ENCODE results near the gene KANK4.
"Not testable (repeated sequence)": the region's sequence is repeated elsewhere in the genome, so short reads cannot be mapped to it uniquely, and the experiment has no call there.

The KANK4 gene

DNA sequence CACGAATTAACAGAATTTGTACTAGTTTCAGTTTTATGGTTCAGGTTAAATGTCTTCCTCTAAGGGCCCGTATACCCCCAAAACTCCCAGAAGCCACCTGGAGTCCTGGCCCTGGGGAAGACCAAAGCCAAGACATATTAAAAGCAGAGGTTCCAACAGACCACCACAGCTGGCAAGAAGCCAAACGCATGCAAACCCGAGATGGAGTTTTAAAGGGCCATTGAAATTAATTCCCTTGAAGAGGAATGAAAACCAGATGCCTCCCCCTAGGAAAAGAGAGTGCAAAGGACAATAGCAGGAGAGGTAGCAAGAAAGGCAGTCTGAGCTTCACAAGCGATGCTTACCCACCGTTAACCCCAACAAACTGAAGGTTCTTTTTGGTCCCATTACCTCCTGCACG, 48.1 kb downstream of the KANK4 start:
- DNase-seq, result no peak

DNA sequence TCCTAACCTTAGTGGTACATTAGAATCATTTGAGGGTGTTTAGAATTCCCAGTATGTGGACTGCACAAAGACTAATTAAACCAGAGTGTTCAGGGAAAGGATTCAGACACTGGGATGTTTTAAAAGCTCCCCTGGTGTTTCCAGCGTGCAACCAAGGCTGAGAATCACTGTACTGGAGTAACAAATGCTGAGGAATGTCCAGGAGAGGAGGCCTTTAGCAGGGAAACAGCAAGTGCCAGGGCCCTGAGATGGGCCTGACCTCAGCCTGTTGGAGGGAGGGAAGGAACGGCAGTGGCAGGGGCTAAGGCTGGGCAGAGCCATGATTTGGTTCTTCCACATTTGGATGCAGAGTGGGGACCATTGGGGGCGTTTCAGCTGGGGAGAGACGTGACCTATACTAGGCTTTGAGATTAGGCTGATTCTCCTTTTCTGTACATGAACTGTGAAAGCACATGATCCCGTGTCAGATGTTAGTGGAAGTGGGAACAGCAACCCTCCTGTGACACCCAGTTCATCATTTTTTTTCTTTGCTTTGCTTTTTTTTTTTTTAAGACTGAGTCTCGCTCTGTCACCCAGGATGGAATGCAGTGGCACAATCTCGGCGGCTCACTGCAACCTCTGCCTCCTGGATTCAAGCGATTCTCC, 49.3 kb downstream of the KANK4 start:
- DNase-seq, result no peak

DNA sequence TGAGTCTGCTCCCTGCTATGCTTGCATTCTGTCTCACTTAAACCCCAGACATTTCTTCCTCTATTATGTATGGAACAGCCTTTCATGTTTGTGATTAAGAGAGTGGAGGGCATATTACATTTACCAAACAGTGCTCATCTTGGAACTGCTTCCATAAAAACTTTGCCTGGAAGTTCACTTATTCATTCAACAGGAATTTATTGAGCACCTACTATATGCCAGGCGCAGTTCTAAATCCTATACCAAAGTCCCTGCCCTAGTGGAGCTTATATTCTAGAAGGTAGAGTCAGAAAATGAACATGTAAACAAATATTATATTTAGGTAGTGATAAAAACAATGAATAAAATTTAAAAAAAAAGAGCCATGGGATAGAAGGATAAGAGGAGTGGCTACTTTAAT, 49.8 kb downstream of the KANK4 start:
- DNase-seq, result no peak

DNA sequence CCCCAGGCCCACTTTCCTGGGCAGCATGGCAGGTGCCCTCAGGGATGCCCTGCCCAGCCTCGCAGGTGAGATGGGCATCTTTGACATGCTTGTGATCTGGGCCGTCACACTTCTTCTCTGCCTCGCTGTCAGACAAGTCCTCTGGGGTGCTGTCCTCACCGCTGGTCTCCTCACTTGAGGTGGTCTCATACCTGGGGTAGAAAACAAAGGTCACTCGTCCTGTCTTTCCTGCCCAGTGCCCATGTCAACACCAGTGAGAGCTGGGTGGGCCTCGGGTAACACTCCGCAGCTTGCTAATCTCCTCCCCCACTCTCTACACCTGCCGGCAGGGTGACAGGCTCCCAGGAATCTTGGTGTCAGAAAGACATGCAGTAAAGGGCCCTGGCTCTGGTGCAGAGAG, 50.9 kb downstream of the KANK4 start:
- no peak for DNase-seq

DNA sequence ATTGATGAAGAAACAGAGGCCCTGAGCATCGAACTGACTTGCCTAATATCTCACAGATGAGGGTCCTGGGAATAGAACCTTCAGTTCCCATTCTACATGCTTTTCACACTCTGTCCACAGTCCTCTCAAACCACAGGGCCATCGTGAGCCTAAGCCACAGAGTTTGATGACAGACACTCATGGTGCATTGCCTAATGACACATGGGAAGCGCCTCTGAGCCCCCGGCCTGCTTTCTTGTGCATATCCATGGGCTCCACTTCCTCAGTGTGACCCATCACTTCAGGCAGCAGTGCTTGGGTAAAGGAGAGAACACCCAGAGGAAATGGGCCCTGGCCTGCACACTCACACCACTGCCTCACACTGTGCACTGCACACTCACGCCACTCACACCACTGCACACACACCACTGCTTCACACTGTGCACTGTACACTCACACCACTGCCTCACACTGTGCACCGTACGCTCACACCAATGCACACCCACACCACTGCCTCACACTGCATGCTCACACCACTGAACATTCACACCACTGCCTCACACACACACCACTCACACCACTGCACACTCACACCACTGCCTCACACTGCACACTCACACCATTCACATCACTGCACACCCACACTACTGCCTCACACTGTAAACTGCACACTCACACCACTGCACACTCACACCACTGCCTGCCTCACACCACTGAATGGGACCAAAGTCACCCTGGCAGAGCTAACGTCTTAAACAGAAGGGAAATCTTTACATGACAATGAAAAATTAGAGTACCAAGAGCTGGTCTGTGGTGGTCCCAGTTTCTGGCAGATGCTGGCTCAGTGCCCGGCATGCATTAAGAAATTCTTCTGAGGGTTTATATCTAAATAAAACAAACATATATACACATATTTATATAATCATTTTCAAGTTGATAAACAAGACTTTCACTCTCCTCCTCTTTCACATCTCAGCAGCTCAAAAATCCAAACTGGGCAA, 53.0 kb downstream of the KANK4 start:
- DNase-seq, result no peak

DNA sequence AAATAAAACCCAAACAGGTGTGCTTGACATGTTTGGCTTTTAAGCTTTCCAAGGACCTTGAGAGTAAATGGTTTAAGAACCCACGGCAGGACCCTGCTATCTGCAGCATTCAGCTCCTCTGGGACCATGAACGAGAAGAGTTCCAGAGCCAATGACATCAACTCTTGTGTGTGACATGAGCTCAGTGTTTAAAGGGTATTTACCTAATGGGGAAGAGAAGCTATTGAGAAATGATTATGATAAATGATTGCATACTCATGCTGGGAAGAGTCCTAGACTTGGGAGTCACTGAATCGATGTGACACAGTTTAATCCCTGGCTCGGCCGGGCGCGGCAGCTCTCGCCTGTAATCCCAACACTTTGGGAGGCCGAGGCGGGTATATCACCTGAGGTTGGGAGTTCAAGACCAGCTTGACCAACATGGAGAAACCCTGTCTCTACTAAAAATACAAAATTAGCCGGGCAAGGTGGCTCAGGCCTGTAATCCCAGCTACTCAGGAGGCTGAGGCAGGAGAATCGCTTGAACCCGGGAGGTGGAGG, 55.4 kb downstream of the KANK4 start:
- no peak for DNase-seq

DNA sequence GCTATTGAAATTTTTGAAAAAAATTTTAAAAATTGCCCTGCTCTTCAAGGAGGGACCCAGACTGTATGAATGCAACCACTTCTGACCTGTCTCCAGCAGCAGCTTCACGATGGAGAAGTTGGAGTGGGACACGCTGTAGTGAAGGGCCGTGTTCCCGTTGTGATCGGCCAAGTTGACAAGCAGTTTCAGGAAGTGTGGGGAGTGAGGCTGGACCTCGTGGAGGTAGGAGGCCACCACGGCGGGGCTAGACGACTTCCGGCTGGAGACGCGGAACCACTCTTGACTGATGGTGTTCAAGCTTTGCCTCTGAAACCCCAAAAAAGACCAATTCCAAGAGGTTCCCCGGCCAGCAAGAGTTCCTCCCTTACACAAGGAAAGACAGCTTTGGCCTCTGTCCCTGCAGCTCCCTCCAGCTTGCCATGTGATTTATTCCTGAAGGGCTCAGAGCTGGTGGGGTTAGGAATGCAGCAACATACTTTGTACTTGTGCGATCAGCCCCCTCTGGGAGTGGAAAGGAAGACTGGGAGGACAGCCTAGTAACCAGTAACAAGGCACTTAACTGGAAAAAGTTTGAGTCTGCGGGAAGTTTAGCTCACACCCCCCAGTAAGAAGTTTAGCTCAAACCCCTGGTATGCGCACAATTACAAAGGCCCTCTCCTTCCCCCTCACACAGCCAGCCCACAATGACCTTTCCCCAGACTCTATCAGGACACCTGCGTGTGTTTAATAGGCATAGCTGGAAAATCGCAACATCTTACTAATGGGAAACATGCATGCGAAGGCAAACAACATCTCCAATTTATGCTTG, 56.0 kb downstream of the KANK4 start:
- no peak for DNase-seq

DNA sequence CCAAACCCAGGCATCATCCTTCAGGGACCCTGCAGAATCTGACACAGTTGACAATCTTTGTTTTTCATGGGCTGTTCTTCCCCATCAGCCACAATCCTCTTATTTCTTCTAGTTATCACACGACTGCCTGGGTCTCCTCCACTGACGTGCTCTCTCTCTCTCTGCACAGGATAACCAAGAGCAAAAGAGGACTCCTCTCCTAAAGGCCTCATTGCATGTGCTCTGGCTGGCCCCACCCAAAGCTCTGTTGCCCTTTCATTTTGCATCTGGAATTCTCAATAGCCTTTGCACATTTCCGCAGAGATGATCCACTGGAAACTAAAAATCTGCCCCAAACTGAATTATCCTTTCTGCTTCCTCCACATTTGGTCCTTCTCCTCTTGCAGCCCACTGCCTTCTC, 58.5 kb downstream of the KANK4 start:
- no peak for DNase-seq

DNA sequence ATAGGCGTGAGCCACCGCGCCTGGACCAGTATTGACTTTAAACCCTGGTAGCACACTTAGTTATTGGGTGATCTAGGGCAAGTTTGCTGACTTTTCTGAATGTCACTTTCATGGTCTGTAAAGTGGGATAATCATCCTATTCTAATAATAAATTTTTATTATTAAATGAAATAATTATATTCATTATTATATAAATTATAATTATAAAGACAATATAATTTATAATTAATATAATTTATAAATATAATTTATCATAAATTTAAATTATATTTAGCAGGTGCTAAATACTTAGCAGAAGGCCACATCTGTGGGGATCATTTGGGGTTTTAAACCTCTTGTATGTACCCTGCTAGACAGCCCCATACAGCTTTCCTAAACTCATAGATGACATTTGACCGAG, 59.7 kb downstream of the KANK4 start:
- DNase-seq, result no peak

DNA sequence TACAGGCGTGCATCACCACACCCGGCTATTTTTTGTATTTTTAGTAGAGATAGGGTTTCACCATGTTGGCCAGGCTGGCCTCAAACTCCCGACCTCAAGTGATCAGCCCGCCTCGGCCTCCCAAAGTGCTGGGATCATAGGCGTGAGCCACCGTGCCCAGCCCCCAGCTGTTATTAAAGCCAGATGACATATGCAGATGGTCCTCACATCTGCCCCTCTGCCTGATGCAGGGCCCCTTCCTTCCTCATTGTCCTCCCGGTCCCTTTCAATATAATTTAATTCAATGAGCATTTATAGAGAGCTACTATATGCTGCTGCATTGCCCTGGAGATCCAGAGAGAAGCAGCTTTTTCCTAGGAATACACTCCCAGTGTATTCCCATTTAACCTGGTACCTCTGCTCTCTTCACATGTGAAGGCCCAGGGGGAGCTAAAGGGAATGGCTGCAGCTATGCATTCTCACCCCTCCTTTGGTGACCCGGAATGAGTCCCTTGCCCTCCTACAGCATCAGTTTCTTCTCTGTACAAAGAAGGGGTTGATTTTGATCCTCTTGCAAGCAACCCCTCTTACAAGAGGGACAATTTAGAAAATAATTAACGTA, 69.0 kb downstream of the KANK4 start:
- no peak for DNase-seq

DNA sequence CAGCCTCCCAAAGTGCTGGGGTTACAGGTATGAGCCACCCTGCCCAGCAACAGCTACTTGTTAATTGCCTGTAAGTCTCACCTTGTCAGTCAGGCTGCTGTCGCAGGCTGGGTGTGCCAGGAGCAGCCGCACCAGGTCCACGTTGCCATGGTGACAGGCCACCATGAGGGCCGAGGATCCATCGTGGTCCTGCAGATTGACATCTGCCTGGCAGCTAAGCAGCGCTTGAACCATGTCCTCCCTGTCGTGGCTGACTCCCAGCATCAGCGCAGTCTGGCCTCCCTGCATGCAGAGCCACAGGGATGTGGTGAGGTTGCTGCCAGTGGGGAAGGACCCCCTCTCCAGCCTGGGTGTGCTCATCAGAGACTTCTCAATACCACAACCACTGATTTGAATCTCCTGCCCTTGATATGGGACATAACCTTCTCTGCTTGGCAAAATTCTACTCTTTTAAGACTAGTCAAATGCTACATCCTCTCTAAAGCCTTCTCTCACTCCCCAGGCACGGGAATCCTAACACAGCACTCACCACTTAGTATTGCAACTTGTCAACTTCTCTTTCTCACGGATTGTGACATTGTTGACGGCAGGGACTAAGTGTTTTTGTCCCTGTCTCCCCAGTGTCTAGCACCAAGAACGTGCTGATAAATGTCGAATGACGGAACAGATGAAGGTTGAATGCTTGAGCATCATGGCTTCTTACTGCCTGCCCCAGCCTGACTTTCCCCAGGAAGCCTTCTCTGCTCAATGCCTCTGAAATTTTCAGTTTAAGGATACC, 71.7 kb downstream of the KANK4 start:
- no peak for DNase-seq

DNA sequence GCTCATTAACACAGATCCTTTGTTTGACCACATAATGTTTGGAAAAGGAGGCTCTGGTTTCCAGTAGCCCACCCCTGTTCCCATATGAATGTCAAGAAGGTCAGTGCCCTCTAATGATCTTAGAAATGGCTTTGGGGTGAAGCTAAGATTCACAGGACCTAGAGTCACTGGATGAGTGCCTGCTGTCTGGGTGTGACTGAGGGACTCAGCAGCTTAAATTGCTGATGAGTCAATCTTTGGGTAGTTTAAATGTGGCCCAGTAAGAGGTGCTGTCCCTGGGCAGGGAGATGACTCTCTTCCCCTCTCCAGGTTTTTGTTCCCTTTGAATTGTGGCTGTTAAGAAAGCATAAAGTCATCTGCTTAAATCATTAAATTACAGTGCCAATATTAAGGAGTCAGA, 74.0 kb downstream of the KANK4 start:
- no peak for DNase-seq

DNA sequence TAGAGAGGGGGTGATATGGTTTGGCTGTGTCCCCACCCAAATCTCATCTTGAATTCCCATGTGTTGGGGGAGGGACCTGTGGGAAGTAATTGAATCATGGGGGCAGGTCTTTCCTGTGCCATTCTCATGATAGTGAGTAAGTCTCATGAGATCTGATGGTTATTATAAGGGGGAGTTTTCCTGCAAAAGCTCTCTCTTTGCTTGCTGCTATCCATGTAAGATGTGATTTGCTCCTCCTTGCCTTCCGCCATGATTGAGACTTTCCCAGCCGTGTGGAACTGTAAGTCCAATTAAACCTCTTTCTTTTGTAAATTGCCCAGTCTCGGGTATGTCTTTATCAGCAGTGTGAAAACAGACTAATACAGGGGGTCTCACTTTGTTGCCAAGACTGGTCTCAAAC, 74.9 kb downstream of the KANK4 start:
- DNase-seq, result not testable (repeated sequence)

DNA sequence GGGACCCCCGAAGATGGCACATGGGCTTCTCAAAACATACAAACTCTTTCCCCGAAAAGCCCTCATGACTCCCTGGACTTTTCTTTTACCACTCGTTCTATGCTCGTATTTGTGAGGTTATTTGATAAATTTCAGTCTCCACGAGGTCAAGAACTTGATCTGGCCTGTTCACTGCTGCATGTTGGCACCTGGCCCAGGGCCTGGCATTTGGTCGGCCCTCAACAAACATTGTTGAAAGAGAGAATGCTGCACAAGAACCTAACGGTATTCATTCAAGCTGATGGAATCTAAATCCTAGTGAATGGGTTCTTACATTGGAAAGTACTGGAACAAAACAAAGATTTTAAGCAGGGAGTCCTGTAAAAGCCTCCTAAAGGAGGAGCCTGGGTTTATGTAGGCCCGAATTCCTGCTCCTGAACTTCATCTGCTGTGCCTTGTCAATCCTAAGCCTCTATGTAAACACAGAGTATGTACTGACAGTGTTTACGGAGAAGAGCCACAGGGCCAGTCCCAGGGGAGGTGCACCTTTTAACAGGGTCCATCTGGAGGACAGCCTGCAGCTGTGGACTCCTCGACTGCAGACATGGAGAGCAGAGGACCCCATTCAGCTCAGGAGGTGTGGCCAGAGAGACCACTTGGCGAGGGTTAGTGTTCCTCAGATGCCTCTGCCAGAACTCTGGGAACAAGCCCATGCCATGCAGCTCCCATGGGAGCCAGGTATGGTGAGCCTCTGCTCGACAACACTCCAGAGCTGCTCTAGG, 77.7 kb downstream of the KANK4 start:
- peak; percentile 61 for DNase-seq

DNA sequence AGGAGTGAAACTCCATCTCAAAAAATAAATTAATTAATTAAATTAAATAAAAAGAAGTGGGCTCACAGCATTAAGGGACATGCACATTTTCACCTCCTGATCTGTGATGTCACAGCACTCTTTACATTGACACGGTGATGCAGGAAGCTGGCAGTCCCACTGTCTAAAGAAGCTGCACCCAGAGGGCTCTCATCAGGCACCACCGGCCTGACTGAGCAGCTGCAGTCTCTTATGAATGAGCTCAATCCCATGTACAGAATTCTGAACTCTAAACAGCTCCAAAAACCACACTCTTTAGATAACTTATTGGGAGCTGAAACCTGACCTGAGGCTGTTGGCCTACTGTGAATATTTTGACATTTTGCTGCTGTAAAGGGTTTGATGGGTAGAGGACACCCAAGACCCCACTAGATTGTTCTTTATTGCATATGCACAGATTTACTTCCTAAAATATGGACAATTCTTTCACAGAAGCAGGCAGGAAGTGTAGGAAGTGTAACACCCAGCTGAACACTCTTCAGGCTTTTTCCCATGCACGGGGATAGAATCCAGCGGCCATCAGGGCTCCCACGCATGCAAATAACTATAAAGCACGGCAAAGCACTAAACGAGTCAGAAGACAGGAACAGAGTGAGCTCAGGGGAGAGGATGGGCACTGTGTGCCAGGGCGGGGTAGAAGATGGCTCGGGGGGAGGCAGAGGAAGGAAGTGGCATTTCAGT, 78.4 kb downstream of the KANK4 start:
- no peak for DNase-seq

DNA sequence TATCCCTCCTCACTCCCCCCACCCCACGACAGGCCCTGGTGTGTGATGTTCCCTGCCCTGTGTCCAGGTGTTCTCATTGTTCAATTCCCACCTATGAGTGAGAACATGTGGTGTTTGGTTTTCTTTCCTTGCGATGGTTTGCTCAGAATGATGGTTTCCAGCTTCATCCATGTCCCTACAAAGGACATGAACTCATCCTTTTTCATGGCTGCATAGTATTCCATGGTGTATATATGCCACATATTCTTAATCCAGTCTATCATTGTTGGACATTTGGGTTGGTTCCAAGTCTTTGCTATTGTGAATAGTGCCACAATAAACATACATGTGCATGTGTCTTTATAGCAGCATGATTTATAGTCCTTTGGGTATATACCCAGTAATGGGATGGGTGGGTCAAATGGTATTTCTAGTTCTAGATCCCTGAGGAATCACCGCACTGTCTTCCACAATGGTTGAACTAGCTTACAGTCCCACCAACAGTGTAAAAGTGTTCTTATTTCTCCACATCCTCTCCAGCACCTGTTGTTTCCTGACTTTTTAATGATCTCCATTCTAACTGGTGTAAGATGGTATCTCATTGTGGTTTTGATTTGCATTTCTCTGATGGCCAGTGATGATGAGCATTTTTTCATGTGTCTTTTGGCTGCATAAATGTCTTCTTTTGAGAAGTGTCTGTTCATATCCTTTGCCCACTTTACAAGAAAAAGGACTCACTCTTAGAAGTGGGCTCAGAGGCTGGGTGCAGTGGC, 79.4 kb downstream of the KANK4 start:
- not testable (repeated sequence) for DNase-seq

DNA sequence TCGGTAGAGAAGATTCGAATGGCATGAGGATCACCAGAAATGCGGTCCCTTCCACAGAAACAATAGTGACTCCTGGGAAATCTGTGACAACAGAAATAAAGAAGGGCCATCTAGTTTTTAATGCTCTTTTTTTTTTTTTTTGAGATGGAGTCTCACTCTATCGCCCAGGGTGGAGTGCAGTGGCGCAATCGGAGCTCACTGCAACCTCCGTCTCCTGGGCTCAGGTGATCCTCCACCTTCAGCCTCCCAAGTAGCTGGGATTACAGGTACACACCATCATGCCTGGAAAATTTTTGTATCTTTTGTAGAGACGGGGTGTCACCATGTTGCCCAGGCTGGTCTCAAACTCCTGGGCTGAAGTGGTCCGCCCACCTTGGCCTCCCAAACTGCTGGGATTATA, 80.7 kb downstream of the KANK4 start:
- DNase-seq, result no peak

DNA sequence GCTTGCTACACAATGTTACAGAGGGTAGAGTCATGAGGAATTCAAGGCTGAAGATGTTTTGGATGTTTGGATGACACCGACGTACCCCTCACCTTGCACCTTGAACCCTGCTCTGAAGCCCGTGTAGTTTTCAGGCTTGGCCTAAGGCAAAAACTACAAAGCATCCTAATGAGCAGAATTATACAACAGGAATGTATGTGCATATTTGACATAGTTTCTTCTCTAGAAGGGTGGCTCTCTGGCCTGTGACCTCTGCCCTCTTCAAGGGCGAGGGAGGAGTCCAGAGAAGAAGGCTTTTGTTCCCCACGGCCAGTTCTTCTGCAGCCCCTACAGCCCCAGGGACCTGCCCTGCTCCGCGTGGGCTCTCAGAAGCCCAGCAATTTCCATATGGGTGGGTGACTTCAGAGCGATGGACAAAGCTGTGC, 81.3 kb downstream of the KANK4 start:
- DNase-seq, result no peak

DNA sequence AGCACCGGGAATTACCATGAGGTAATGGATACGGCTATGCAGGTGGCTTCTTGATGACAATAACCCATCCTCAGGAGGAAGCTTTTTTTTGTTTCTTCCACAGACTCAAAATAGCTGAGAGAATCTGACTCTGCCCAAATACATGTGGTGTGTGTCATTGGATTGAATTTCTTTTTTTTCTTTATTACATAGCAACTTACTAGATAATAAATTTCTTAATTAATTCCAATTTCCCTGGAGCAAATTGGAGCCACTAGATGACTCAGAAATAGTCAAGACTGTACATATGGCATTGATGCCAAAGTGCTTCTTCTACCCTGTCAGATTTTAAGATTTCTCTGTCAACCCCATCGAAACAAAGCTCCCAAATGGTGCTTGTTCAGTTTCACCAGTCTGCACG, 81.9 kb downstream of the KANK4 start:
- DNase-seq, result no peak

DNA sequence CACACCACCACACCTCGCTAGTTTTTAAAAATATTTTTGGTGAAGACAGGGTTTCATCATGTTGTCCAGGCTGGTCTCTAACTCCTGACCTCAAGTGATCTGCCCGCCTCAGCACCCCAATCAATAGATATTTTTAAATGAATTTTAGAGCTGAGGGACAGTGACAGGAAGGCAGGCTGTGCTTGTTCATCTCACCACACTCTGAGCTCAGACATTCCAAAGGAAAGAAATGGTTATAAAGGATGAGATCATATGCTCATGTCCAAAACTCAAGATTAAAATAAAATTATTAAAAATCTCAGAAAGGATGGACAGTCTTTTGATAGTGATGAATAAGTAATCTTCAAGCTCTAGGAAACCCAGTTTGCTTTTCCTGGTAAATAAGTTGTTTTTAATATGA, 83.7 kb downstream of the KANK4 start:
- no peak for DNase-seq

Measured in NCI-H1092 treated with DMSO at 0.1 percent for 48 hours (cell line).